ENCODE data around the gene GOSR2. TPM values are rescaled to one million over a fixed set of nuclear protein-coding genes. Genes with fewer than 3 reads are reported as not detected.

Gene GOSR2
- 10 to 100 TPM; 39.3 to 52.6 (median 48.1) TPM for total RNA-seq

- peak; percentile 47 to 90 for TF ChIP-seq EP300 (IDR thresholded peaks at IDR 0.05)
- TF ChIP-seq CTCF (IDR thresholded peaks at IDR 0.05): peak in 1 of 5 experiments; percentile 61
- peak; percentile 50 to 62 for TF ChIP-seq POLR2A (IDR thresholded peaks at IDR 0.05)
- no peaks in the 10 kb centered on the region for H3K27me3 ChIP-seq
- WGBS, 2 donors: 0 to 1% methylated on average over 44 to 52 of the region's 52 CpGs
Observed at GRCh38 chr17:46922804-46923635, at the start of gene GOSR2. TSS of gene GOSR2 (plus strand) at chr17:46923160. CDS start at chr17:46923193, 33 bp downstream.

GRCh38 chr17:46873941-46874645 is 48.9 kb upstream of the GOSR2 start:
- no peak for DNase-seq (ENCODE audit: low spot score in 2 of 2)

More at GRCh38 chr17:46922804-46923635, at the start of gene GOSR2:
- Histone ChIP-seq H3K9me3 (no peaks in the 10 kb centered on the region), H3K27ac (peak within 1 kb of the TSS; percentile 78 to 97 (median 90)), H3K4me3 (peak within 1 kb of the TSS; percentile 61 to 90 (median 68)), H3K36me3 (no peaks in the 10 kb centered on the region), H3K4me1 (peaks cover 0 to 43% (median 18%) of the 10 kb centered on the region in 4 donors)
- DNase-seq (ENCODE audit: low spot score in 2 of 2): peak; percentile 57 to 75

GRCh38 chr17:46874906-46875305 is 48.1 kb upstream of the GOSR2 start:
- no peaks in the 10 kb centered on the region for H3K27me3 ChIP-seq
- TF ChIP-seq CTCF (IDR thresholded peaks at IDR 0.05) (no peak), POLR2A (IDR thresholded peaks at IDR 0.05) (no peak), EP300 (IDR thresholded peaks at IDR 0.05) (no peak)
- no peaks in the 10 kb centered on the region for H3K9me3 ChIP-seq
- WGBS, 2 donors: 79 to 88% methylated on average over 14 to 16 of the region's 16 CpGs
- no peak for DNase-seq (ENCODE audit: low spot score in 2 of 2)
- H3K27ac ChIP-seq: no peak overlapping the region
- no peak overlapping the region for H3K4me3 ChIP-seq
- no peaks in the 10 kb centered on the region for H3K36me3 ChIP-seq
- peaks cover 0 to 7% (median 0%) of the 10 kb centered on the region in 4 donors for H3K4me1 ChIP-seq

More at GRCh38 chr17:46873941-46874645, 48.9 kb upstream of the GOSR2 start:
- TF ChIP-seq CTCF (IDR thresholded peaks at IDR 0.05) (no peak), EP300 (IDR thresholded peaks at IDR 0.05) (no peak), POLR2A (IDR thresholded peaks at IDR 0.05) (no peak)
- Histone ChIP-seq H3K4me3 (no peak overlapping the region), H3K4me1 (peaks cover 0 to 7% (median 0%) of the 10 kb centered on the region in 4 donors), H3K9me3 (no peaks in the 10 kb centered on the region), H3K36me3 (no peaks in the 10 kb centered on the region), H3K27ac (no peak overlapping the region), H3K27me3 (no peaks in the 10 kb centered on the region)
- WGBS, 2 donors: 80 to 82% methylated on average over 7 of the region's 7 CpGs

GRCh38 chr17:46875849-46876352 is 47.1 kb upstream of the GOSR2 start:
- no peaks in the 10 kb centered on the region for H3K36me3 ChIP-seq
- WGBS, 2 donors: 75 to 94% methylated on average over 8 to 9 of the region's 13 CpGs
- H3K9me3 ChIP-seq: no peaks in the 10 kb centered on the region
- TF ChIP-seq CTCF (IDR thresholded peaks at IDR 0.05) (no peak), EP300 (IDR thresholded peaks at IDR 0.05) (no peak), POLR2A (IDR thresholded peaks at IDR 0.05) (no peak)
- no peak for DNase-seq (ENCODE audit: low spot score in 2 of 2)
- H3K4me3 ChIP-seq: no peak overlapping the region
- H3K4me1 ChIP-seq: peaks cover 0 to 7% (median 0%) of the 10 kb centered on the region in 4 donors
- H3K27me3 ChIP-seq: no peaks in the 10 kb centered on the region
- H3K27ac ChIP-seq: no peak overlapping the region

Measured in tibial nerve (tissue), 4 donors.